Adipose tissue (tissue), 3 donors: Measurements from ENCODE around the gene DCUN1D5. TPM values are rescaled to one million over a fixed set of nuclear protein-coding genes. Genes with fewer than 3 reads are reported as not detected.

ENCODE experiments used
- polyA plus RNA-seq, 3 donors: library from polyadenylated mRNA; stranded (reverse); fragments of 200-250 nt; gene quantifications; one replicate each; pipeline ENCODE4 v1.2.3, GENCODE V29; 2013
- donor health status: healthy with polysubstance abuse.
- donor health status: Bipolar disorder and iron deficiency.
- donor health status: healthy.

DCUN1D5 gene
- polyA plus RNA-seq, 3 donors, result 14.5 to 29.4 (median 15.2) TPM

Other genes starting within 250 kb of the DCUN1D5 start
- gene MMP3, start 248.6 kb downstream of the DCUN1D5 start, polyA plus RNA-seq, result under 1 TPM in 2 of 3 donors, not detected in 1; 0.34 to 0.77 TPM
- gene MMP12, start 217.2 kb downstream of the DCUN1D5 start, polyA plus RNA-seq, result under 1 TPM in 2 of 3 donors, not detected in 1; 0.09 to 0.19 TPM
- gene MMP13, start 136.4 kb downstream of the DCUN1D5 start, polyA plus RNA-seq, result not detected
- gene DYNC2H1, start 17.3 kb upstream of the DCUN1D5 start, polyA plus RNA-seq, result 10 to 100 TPM in 1 of 3 donors, 1 to 10 TPM in 2; 5.7 to 12.7 (median 8.1) TPM